ENCODE measurements around the gene ANO2.

The ANO2 gene

GRCh38 chr12:5523396-5524115, 421.5 kb downstream of the ANO2 start:
- DNase-seq (ENCODE audit: low read depth, low spot score) = no peak
- H3K4me3 ChIP-seq (ENCODE audit: low read depth, low read length) = no peak overlapping the region
- in situ Hi-C loops (cut with HindIII; ENCODE audit: low sequenced_read_pairs) = no loop called here
- TF ChIP-seq CTCF (IDR thresholded peaks at IDR 0.05; ENCODE audit: low read depth, low read length) = no peak

- TF ChIP-seq CTCF (IDR thresholded peaks at IDR 0.05; ENCODE audit: low read depth, low read length) = no peak
- no peak for DNase-seq (ENCODE audit: low read depth, low spot score)
- H3K4me3 ChIP-seq (ENCODE audit: low read depth, low read length) = no peak overlapping the region
- in situ Hi-C loops (cut with HindIII; ENCODE audit: low sequenced_read_pairs) = no loop called here
These were observed 422.4 kb downstream of the ANO2 start for GRCh38 chr12:5522432-5523335.

GRCh38 chr12:5521456-5522325, 423.4 kb downstream of the ANO2 start:
- no peak for DNase-seq (ENCODE audit: low read depth, low spot score)
- H3K4me3 ChIP-seq (ENCODE audit: low read depth, low read length) = no peak overlapping the region
- TF ChIP-seq CTCF (IDR thresholded peaks at IDR 0.05; ENCODE audit: low read depth, low read length) = no peak
- in situ Hi-C loops (cut with HindIII; ENCODE audit: low sequenced_read_pairs) = no loop called here

- H3K4me3 ChIP-seq (ENCODE audit: low read depth, low read length) = no peak overlapping the region
- no peak for DNase-seq (ENCODE audit: low read depth, low spot score)
- in situ Hi-C loops (cut with HindIII; ENCODE audit: low sequenced_read_pairs) = no loop called here
- TF ChIP-seq CTCF (IDR thresholded peaks at IDR 0.05; ENCODE audit: low read depth, low read length) = no peak
These were observed 424.2 kb downstream of the ANO2 start for GRCh38 chr12:5520831-5521230.

GRCh38 chr12:5520037-5520436, 425.0 kb downstream of the ANO2 start:
- no peak for DNase-seq (ENCODE audit: low read depth, low spot score)
- H3K4me3 ChIP-seq (ENCODE audit: low read depth, low read length) = no peak overlapping the region
- no peak for TF ChIP-seq CTCF (IDR thresholded peaks at IDR 0.05; ENCODE audit: low read depth, low read length)
- in situ Hi-C loops (cut with HindIII; ENCODE audit: low sequenced_read_pairs) = no loop called here
